ENCODE results near the gene COA6.
"Not testable (repeated sequence)": the region's sequence is repeated elsewhere in the genome, so short reads cannot be mapped to it uniquely, and the experiment has no call there.

The COA6 gene, protein sequence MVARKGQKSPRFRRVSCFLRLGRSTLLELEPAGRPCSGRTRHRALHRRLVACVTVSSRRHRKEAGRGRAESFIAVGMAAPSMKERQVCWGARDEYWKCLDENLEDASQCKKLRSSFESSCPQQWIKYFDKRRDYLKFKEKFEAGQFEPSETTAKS

DNA sequence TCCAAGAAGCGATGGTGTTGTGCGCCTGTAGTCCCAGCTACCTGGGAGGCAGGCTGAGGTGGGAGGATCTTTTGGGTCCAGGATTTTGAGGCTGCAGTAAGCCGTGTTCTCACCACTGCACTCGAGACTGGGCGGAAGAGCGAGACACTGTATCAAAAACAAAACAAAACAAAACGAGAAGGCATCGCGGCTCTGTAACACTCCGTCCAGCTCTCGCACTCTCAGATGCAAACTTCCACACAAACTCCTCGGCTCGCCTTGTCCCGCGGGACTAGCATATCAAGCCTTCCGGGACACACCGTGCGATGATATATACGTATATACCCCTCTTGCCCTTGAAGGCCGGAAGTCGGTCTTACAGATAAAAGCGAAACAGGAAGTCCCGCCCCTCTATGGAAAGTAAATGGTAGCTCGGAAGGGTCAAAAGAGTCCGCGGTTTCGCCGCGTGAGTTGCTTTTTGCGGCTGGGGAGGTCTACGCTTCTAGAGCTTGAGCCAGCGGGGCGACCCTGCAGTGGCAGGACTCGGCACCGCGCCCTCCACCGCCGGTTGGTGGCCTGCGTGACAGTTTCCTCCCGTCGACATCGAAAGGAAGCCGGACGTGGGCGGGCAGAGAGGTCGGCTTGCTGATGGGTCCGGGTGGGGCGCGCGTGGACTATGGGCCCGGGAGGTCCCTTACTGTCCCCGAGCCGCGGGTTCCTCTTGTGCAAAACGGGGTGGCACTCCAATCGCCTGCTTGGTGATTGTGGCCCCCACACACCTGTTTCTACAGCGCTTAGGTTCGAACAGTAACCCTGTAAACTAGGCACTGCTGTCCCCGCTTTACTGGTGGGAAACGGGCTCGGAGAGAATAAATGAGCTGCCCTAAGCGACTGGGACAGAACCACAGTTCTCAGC is at the start of gene COA6:
Gene COA6, plus strand, starts transcription at position 393 of the 895 bp plus-strand sequence. Its CDS starts 11 bp downstream, at position 404.
- peak; percentile 97 for DNase-seq

DNA sequence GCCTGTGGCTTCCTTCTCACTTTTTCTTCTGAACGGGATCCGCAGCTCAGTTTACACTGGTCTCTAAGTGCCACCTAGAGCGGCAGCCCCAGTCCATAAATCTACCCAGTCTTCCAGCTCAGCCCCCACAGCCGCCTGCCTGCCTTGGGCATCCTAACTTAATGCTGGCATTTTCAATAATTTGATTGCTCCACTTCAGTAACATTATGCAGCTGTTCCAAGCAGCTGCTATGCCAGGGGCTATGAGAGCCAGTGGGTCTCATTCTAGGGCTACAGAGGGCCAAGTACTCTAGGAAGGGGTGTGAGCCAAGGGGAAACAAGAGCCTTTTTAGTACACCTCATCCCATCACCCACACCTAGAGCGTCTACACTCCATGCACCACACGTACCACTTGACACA is 48.4 kb upstream of the COA6 start:
- DNase-seq: no peak

DNA sequence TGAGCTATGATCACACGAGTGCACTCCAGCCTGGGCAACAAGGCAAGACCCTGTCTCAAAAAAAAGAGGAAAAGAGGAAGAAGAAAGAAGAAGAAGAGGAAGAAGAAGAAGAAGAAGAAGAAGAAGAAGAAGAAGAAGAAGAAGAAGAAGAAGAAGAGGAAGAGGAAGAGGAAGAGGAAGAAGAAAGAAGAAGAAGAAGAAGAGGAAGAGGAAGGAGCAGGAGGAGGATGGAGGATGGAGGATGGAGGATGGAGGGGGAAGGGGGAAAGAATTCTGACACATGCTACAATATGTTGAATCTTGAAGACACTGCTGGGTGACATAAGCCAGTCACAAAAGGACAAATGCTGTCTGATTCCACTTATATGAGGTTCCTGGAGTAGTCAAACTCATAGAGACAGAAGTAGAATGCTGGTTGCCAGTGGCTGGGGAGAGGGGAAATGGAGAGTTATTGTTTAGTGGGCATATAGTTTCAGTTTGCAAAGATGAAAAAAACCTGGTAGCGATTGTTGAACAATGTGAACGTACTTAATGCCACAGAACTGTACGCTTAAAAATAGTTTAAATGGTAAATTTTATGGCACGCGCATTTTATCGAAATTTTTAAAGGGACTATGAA is 47.3 kb upstream of the COA6 start:
- DNase-seq: no peak

DNA sequence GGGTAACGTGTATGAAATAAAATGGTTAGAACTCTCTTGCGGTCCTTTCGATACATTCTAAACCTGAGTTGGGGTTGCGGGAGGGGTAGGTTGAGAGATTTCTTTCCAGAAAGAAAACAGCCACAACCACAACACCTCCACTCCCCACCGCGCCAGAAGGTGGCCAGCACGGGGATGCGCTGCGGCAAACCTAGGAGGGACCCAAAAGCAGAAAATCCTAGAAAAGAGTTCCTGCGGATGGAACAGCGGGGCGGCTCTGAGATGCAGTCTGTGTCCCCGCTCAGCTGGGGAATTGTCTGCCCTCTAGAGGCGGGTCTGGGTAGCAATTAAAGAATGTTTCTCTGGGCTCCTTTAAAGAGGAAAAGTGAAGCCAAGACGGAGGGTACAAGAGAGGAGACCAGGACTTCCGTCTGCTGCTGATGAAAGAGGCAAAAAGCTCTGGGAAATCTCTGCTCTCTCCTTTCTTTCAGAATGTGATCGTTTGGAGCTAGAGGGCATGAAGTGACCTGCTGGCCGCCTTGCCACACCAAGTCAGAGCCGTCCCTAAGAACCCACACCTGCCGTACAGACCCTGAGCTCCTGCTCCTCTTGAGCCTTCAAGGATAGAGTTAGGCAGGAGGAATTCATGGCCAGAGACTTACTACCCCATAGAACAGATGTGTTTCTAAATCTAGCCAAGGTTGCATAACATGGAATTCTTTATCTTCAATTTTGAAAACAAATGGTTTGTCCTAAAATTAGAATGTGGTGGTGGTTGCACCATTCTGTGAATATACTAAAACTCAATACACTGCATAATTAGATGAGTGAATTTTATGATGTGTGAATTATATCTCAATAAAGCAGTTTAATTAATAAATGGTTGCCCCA is 46.5 kb upstream of the COA6 start:
- DNase-seq: peak; percentile 58

DNA sequence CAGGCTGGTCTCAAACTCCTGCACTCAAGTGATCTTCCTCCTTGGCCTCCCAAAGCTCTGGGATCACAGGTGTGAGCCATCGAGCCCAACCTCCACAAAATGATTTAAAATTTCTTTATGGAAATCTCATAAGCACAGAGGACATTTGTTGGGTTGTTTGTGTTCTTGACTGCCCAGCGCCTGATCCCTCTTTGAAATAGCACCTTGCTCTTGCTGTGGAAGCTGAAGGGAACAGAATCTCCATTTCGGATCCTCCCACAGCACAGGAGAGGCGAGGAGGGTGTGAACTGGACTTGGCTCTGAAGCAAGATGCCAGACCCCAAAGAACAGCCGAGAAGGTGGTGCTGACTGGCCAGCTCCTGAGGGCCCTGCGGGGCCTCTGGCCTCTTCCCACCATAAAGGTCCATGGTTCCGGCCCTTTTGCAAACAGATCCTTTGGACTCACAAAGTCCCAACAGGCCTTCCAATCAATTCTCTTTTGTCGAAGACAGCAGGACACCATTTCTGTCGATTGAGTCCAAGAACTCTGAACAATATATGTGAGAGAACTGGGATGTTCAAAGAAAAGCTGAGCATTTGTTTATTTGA is 45.6 kb upstream of the COA6 start:
- DNase-seq: no peak

DNA sequence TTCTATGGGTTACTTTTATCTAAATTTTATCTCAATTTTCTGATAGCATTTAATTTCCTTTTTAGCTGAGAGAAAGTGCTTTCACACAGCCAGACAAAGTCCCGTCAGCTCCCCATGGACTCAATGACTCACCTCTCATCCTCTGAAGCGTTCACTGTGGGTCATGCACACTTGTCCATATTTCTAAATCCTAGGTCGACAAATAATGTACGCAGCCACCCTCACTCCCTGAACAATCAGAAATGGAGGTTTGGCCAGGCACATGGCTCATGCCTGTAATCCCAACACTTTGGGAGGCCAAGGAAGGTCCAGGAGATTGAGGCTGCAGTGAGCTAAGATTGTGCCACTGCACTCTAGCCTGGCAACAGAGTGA is 42.4 kb upstream of the COA6 start:
- DNase-seq: peak; percentile 11

DNA sequence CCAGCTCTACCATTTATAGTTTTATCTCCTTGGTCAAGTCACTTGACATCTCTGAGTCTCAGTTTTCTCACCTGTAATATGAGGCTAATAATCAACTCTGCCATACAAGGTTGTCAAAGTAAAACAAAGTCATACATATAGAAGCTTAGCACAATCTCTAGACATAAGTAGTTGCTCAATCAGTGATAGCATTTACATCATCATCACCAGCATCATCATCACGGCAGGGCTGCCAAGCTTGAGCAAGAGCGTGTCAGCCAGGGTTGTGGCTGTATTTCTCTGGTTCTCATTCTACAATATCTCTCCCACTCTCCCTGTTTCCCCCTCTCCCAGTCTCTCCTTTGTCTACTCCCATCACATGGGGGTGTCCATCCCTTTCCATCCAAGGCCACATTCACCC is 41.7 kb upstream of the COA6 start:
- DNase-seq: peak; percentile 20

DNA sequence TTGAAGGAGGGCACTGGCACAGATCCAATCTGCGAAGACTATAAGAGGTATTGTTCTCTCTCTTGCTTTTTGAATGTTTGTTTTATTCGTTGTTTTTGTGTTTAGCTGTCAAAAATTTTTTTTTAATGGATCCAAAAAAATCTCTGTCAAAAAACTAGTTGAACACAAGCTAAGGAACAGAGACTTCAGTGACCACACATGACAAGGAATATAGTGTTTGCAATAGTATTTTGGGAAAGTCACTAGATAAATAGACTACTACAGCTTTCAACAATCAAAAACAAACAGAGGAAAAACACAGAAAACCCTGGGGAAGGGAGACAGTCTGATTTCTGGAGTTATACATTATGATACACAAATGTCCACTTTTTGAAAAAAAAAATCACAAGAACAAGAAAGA is 36.9 kb upstream of the COA6 start:
- DNase-seq: no peak

DNA sequence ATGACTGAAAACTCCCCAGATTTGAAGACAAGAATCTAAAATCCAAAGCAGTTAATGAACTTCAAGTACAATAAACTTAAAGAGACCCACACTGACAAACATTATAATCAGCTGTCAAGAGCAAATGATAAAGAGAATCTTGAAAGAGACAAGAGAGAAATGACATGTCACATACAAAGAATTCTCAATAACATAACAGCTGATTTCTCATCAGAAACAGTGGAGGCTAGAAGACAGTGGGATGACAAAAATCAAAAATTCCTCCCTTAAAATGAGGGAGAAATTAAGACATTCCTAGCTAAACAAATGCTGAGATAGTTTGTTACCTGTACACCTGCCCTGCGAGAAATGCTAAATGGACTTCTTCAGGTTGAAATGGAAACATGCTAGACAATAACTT is 36.0 kb upstream of the COA6 start:
- DNase-seq: no peak

DNA sequence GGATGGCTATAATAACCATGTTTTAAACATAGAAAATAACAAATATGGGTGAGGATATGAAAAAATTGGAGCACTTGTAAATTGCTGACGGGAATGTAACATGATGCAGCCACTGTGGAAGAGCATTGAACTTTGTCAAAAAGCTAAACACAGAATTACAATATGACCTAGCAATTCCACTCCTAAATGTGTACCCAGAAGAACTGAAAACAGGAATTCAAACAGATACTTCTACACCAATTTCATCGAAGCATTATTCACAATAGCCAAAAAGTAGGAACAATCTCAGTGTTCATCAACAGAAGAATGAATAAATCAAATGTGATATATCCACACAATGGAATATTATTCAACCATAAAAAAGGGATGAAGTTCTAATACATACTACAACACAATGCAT is 32.7 kb upstream of the COA6 start:
- DNase-seq: no peak

DNA sequence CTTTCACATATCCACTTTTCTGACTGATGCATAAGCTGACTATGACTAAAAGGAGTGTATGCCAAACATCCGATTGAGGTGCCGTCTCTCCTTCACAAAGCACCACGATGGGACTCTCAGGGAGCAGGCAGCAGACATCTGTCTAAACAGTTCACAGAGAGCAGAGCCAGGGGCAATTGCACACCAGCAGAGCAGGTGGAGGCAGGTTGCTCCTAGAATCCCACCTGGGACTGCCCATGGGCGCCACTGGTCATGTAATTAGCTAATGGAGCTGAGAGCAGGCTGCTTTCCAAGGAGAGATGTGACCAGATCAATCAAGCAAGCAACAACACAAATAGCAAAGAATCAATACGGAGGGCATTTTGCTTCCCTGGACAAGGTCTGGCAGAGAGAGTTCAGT is 30.5 kb upstream of the COA6 start:
- no peak for DNase-seq

DNA sequence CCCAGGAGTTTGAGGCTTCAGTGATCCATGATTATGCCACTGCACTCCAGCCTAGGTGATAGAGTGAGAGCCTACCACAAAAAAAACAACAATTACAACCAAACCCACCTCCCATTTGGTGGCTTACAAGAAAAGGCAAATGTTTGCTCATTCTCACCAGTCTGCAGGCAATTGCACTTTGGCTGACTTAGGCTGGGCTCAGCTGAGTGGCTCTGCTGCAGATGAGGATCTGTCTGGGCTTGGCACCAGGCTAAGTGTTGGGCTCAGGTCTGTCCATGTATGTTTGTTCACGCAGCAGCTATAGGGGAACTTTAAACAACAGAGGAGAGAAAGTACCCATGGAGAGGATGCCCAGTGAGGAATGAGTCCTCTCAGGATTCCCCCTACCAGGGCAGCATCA is 28.0 kb upstream of the COA6 start:
- DNase-seq: no peak

DNA sequence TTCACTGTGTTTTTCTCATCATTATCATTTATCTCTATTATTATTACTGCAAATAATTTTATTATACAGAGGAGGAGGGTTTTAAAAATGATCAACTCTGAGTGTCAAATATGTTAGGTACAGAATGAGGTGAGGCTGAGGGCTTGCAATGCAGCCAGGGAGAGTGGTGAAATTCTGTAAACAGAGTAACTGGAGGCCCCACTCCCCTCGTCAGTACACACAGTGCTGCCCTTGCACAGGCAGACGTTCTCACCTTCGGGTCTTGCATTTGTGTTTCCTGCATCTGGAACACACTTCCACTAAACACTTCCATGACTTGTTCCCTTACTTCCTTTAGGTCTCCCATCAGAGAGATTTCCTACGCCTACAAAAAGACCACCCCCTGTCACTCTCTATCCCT is 24.3 kb upstream of the COA6 start:
- DNase-seq: no peak

DNA sequence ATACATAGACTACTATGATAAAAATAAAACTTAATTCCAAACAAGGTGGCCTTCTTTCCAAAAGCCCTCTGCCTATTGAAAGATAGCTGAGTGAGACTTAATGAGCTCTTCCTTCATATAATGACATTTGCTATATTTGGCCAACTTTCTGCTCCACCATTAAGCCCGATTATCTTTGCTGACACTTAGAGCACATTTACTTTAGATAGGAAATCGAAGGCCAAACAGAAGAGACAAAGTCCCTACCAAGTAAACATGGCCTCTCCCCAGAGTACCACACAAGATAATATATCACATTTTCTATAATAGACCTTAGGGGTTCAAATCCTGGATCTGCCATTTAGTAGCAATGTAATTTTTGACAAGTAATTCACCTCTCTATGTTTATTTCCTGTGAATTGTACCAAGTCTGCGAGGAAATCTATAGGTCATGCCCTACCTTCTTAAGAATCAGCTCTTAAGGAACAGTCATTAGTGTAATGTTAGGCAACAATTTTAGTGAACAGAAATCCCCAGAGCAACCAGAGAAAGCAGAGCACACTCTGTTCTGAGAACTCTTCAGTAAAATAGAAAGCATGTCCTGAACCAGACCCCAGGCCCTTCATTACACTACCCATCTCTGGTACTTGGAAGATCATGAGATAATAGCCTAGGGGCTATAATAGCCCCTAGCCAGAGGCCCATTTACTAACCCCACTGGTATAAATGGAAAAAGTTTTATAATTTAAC is 17.3 kb upstream of the COA6 start:
- no peak for DNase-seq

DNA sequence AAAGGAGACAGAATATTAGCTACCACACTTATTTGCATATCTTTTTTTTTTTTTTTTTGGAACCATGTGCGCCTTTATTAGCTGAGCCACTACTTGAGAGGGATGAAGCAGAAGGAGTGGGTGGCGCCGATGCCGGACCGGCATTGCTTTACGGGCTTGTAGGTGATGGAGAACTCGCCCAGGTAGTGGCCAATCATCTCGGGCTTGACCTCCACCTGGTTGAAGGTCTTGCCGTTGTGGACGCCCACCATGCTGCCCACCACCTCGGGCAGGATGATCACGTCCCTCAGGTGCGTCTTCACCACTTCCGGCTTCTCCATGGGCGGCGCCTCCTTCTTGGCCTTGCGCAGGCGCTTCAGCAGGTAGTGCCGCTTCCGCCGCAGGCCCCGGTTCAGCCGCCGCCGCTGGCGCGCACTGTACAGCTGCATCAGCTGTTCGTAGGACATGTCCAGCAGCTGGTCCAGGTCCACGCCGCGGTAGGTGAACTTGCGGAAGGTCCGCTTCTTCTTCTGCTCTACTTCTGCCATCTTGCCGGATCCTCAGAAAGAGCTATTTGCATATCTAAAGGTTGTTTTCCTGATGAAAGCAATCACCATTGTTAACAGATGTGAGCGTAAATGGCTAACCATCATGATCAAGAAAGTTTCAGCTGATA is 16.5 kb upstream of the COA6 start:
- DNase-seq: not testable (repeated sequence)

DNA sequence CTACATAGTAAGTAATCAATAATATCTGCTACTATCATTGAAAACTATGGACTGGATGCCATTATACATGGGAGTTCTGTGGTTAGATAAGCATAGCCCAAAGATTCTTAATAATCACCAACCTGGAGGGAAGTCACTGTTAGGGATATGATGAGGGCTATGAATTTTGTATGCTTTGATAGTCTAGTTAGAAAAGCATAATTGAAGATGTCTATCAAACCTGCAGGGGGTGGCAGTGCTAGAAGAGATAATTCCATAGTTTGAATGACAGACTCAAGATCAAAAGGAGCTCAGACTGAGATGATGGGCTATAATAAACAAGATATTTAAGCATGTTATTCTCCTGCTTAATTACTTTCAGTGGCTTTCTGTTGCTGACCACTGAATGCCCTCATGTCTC is 15.4 kb upstream of the COA6 start:
- DNase-seq: no peak

DNA sequence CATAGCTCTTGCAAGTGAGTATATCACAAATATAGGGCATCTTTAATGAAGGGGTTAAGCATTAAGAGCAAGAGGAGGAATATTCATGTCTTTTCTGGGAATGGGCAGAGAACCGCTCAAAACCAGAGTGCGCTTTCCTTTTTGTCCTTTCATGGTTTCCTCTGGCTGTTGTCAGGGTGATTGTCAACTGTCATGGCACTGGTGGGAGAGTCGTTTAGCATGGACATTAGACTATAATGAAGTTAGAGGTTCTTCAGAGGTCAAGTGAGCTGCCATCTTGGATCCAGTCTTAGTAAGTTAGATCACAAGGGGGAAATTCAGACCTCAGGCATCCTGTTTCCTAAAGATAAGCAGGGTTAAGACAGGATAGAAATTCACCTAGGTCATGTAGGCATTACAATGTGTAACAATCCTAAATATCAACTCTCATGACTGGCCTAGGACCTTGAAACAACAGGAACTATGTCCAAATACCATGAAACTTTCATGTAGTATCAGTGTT is 12.1 kb upstream of the COA6 start:
- no peak for DNase-seq

DNA sequence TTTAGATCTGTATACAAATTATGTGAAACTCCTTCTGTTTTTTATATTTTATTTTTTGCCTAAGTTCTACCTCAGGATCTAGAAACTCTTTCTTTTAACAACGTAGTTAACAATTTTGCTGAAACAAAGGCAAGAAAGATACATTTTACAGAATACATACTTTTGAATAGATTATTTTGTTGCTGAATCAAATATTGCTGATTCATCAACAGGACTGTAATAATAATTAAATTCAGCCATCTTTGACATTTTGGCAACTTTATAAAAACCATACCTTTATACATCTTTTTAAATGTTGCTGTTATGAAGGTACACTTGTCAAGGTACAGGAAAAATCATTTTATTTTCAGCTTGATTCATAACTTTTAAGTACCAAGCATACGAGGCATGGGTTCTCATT is 10.7 kb upstream of the COA6 start:
- DNase-seq: no peak

DNA sequence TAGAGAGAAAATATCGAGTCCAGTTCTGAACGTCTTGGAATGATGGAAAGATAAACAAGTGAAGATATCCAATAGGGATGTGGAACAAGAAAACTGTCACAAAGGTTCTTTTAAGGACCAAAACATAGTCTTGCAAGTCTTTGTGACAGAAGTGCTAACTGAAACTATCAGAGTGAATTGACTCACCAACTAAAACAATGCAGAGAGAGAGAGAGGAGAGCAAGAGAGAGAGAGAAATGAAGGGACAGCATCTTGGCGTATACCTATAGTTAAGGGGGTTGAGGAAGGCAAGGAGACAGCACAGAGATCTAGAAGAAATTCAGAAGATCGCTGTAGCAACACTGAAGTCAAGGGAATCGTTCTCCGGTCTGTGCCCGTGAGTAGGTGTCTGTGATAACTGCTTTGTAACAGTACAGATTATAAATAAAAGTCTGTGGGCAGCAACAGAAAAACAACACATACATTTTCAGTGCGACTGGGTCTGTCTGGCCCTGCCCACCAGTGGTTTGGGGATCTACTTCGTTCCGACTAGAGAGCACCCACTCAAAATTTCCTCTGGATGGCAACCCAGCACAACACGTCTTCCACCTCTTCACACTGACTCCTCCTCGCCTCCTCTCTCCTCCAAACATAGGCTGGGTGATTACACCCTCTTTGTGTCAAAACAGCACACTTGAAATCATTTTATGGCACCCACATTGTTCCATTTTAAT is 4.8 kb upstream of the COA6 start:
- no peak for DNase-seq

DNA sequence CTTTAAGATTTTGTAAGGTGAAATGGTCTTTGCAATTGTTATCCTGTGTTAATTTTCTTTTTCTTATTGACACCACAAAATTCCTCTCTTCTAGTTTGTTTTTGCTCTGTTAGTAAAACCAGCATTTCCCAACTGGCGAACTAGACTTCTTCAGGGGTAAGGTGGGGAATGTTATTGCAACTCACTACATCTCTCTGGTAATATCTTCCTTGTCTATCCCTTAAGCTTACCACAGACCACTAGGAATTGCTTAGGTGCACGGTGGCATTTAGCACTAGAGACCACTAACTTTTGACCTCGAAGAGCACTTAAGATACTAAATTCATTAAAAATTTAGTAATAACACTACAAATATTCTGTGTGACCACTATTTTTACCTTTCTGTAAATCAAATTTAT is 4.2 kb upstream of the COA6 start:
- DNase-seq: no peak

DNA sequence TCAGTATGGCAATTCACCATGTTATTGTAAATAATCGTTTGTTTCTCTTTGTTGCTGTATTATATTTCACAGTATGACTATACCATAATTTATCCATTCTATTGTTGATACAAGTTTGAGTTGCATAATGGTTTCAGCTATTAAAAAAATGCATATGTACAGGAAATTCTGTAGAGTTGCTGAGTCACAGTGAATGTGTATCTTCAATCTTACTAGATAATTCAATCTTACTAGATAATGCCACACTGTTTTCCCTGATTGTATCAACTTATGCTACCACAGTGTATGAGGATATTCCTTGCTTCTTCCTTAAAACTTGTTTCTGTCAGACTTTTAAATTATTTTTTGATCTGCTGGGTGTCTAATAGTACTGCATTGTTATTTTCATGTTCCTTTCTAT is 3.5 kb upstream of the COA6 start:
- peak; percentile 45 for DNase-seq

Measured in fibroblast of upper back skin (primary cell).